Stimulated activated CD8-positive, alpha-beta memory T cell treated with anti-CD3 and anti-CD28 coated beads, Interleukin-7, amount 100 ng/mL, for 24 hours (primary cell): ENCODE results near the gene MAPT.

ENCODE experiments used
- DNase-seq: peaks from one replicate; pipeline ENCODE4 v3.0.0-alpha.2; 2020; ENCODE audit warnings: low read depth

MAPT gene

DNA sequence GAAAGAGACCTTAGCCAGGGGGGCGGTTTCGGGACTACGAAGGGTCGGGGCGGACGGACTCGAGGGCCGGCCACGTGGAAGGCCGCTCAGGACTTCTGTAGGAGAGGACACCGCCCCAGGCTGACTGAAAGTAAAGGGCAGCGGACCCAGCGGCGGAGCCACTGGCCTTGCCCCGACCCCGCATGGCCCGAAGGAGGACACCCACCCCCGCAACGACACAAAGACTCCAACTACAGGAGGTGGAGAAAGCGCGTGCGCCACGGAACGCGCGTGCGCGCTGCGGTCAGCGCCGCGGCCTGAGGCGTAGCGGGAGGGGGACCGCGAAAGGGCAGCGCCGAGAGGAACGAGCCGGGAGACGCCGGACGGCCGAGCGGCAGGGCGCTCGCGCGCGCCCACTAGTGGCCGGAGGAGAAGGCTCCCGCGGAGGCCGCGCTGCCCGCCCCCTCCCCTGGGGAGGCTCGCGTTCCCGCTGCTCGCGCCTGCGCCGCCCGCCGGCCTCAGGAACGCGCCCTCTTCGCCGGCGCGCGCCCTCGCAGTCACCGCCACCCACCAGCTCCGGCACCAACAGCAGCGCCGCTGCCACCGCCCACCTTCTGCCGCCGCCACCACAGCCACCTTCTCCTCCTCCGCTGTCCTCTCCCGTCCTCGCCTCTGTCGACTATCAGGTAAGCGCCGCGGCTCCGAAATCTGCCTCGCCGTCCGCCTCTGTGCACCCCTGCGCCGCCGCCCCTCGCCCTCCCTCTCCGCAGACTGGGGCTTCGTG lies at the start of gene MAPT:
Gene MAPT, plus strand, starts transcription at position 533 of the 763 bp plus-strand sequence. CDS start 67,784 bp downstream, outside the sequence.
- DNase-seq = peak; percentile 53

DNA sequence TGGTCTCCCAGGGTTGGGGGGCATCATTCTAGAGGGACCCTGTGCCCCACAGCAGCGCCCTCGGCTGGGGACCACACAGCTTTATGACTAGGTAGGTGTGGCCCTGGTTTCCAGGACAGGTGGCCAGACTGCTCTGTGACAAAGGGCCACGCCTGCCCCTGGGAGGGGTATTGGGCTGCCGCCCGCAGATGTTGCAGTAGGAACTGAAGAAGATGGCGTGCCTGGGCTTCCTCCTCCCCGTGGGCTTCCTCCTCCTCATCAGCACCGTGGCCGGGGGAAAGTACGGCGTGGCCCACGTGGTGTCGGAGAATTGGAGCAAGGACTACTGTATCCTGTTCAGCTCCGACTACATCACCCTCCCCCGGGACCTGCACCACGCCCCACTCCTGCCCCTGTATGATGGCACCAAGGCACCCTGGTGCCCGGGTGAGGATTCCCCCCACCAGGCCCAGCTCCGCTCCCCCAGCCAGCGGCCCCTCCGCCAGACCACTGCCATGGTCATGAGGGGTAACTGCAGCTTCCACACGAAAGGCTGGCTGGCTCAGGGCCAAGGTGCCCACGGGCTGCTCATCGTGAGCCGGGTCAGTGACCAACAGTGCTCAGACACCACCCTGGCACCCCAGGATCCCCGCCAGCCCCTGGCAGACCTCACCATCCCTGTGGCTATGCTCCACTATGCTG lies 49.5 kb upstream of the MAPT start, which contains the start of gene SPPL2C:
Gene SPPL2C, plus strand, starts transcription at position 187 of the 681 bp plus-strand sequence. Its CDS starts 26 bp downstream, at position 213.
- DNase-seq = no peak

DNA sequence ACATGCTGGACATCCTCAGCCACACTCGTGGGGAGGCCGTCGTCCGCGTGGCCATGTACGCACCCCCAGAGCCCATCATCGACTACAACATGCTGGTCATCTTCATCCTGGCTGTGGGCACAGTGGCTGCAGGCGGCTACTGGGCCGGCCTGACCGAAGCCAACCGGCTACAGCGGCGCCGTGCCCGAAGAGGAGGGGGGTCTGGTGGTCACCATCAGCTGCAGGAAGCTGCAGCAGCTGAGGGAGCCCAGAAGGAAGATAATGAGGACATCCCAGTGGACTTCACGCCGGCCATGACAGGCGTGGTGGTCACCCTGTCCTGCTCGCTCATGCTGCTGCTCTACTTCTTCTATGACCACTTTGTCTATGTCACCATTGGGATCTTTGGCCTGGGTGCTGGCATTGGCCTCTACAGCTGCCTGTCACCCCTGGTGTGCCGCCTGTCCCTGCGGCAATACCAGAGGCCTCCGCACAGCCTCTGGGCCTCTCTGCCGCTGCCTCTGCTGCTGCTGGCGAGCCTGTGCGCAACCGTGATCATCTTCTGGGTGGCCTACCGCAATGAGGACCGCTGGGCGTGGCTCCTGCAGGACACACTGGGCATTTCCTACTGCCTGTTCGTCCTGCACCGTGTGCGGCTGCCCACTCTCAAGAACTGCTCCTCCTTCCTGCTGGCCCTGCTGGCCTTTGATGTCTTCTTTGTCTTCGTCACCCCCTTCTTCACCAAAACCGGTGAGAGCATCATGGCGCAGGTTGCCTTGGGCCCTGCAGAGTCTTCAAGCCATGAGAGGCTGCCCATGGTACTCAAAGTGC lies 48.8 kb upstream of the MAPT start:
- no peak for DNase-seq

DNA sequence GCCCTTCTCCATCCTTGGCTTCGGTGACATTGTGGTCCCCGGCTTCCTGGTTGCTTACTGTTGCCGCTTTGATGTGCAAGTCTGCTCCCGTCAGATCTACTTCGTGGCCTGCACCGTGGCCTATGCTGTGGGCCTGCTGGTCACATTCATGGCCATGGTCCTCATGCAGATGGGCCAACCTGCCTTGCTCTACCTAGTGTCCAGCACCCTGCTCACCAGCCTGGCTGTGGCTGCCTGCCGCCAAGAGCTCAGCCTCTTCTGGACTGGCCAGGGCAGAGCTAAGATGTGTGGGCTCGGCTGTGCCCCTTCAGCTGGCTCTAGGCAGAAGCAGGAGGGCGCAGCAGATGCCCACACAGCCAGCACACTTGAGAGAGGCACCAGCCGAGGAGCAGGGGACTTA lies 48.1 kb upstream of the MAPT start:
- DNase-seq = no peak

DNA sequence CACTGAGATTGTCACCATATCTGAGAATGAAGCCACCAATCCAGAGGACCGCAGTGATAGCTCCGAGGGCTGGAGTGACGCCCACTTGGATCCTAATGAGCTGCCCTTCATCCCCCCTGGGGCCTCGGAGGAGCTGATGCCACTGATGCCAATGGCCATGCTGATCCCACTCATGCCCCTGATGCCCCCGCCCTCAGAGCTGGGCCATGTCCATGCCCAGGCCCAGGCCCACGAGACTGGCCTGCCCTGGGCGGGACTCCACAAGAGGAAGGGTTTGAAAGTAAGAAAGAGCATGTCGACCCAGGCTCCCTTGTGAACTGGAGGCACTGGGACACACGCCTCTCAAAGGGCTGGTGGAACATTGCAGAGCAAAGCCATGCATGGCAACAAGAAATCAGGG lies 47.7 kb upstream of the MAPT start:
- DNase-seq = no peak

DNA sequence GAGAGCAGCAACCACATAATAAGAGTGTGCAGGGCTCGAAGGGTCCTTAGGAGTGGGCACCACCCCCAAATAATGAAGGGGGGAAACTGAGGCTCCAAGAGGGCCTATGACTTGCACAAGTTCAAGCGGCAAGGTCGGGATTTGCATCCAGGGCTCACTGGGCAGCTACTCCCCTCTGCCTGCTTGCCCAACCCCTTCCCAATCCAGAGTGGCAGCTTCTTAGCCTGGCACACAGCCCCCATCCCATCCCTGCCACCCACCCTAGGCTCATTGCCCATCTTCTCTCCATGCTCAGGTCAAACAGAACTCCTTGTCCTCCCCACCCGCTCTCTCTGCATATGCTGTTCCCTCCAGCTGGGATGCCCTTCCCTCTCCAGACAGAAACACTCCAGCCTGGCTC lies 47.3 kb upstream of the MAPT start:
- no peak for DNase-seq

DNA sequence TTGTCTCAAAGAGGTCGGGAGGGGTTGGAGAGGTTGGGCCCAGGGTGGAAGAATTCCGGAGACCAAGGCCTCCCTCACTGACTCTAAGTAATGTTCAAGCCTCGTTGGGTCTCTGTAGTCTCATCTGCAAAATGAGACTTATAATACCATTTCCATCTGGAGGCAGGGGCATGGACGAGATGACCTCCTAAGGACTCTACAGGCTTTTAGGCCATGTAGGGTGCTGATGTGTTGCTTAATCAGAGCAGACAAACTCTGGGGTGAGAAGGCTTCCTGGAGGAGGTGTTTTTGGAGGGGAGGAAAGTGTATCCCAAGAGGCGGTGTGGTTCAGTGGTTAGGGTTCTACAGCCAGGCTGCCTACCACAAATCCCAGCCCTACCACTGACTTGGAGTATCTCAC lies 46.6 kb upstream of the MAPT start:
- DNase-seq = no peak

DNA sequence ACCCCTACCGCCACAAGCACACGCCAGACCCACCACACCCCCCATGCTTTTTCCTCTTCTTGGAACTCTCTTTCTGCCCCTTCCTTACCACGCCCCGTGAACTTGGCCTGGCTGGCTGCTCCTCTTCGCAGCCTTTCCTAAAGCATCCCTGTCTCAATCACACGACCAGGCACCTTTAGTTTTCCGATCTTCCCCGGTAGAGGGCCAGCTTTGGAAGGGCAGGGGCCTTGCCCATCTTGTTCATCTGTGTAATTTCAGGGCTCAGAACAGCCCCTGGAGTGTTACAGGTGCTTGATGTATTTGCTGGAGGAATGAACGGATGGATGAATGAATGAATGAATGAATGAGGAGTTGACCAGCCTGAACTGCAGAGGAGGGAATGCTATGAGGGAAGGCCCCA lies 45.9 kb upstream of the MAPT start:
- DNase-seq = no peak

DNA sequence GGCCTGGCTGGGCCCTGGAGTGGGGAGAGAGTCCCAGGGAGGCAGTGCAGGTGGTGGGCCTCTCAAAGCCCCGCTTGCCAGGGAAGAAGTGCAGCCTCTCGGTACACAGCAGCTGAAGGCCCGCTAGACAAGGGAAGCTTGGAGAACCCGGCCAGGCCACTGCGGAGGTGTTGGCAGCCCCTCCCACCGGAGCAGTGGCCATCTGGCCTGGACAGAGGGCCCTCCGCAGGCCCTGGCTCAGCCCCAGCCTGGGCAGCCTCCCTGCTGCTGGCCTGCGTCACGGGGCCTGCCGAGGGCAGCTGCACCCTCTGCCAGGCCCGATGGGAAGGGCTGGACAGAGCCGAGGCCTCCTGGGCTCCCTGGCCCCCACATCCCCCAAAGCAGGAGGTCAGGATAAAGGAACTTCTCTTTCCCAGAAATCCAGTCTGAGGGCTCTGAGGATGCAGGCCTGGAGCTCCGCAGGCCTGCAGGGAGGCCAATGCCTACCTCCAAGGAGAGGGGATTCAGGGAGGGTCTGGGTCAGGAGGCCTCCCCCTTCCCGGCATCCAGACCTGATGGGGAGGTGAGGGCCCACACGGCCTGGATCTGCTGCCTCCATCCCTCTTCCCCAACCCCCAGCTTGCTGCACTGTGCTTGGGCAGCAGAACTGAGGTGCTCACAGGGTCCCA lies 45.4 kb upstream of the MAPT start:
- no peak for DNase-seq

DNA sequence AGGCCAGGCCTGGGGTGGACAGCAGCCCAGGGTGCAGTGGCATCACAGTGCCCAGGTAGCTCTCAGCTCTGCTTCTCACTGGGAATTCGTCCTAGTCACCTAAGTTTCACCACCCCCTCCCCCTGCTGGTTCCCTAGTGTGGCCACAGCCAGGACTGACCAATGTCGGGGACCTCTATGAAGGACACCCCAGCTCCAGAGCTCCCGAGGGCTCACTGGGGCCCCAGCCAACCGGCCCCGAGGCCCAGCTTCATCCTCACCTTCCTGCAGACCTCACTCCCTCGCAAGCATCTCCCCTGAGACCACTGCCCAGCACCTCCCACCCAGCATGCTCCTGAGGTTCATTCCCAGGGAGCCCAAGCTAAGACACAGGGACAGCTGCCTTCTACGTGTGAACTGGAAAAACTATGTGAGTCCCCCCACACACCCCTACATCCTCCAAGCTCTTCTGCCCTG lies 44.8 kb upstream of the MAPT start:
- DNase-seq = no peak

DNA sequence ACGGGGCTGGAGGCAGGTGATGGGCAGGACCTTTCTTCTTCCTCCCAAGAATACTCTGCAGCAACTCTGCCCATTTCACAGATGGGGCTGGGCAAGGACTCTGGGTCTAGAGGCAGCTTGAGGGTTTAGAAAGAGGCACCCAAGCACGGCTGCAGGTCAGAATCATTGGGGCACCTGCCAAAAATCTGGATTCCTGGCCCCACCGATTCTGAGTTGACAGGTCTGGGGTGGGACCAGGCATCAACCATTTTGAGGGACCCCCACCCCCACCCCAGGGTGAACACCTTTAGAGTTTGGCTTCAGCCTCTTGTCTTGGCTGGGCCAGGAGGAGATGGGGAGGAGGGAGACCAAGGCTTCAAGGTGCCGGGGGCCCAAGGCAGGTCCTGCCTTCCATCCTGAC lies 44.3 kb upstream of the MAPT start:
- DNase-seq = no peak

DNA sequence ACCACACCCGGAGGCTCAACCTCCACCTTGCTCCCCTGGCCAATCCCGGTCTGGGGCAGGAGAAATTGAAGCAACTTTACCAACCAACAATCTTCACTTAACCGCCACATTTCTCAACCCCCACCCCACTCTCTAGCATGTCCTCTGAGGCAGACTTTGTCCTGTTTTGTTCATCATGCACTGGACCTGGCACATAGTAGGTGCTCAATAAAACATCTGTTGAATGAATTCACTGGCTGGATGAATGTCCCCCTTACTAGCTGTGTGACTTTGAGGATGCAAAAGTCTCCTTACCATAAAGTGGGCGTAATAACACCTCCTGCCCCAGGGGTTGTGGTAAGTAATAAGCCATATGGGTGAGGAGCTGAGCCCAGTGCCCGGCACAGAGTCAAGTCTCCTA lies 43.9 kb upstream of the MAPT start:
- no peak for DNase-seq

DNA sequence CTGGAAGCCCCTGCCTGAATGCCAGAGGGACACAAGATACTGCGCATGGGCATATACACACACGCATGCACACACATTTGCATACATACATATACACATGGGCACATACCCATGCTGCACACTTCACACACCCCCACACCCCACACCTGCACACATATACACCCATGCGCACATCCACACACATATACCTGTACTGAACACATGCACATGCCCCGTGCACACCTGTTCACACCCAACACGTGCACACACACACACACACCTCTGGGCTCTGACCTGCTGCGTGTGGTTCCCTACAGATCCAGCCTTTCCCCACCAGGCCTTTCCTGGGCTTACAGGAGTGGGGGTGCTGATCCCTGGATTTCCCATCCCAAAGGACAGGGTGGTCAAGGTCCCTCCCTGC lies 43.3 kb upstream of the MAPT start:
- DNase-seq = no peak

DNA sequence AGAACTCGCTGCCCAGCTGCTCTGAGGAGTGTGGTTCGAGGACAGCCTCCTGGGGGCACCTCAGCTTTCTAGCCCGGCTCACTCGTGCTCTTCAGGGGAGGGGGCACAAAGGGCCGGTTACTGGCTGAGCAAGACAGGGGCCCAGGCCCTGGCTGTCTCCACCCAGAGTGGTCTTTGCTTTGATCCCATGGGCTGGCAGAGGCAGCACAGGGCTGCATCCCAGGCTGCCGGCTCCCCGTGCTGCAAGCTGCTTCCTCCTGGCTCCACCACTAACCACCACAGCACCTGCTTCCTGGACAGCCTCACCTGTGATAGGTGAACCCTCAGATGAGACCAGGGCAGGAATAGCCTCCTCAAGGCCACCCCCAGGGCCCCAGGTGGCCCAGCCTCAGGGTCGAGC lies 42.9 kb upstream of the MAPT start:
- no peak for DNase-seq

DNA sequence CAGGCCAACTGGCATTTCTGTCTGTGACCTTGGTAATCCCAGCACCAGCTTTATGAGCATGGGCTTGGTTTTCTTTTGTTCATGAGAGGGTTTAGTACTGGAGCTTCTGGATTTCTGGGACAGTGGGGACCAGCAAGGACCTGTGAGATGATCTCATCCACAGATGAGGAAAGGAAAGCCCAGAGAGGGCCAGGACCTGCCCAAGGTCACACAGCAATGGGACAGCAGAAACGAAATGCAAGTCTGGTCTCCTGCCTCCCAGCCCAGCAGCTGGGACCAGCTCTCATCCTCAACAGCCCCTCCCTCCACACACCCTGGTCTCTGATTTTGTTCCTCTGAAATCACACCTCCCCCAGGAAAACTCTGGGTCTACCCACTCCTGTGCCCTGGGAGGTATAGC lies 42.5 kb upstream of the MAPT start:
- DNase-seq = no peak

DNA sequence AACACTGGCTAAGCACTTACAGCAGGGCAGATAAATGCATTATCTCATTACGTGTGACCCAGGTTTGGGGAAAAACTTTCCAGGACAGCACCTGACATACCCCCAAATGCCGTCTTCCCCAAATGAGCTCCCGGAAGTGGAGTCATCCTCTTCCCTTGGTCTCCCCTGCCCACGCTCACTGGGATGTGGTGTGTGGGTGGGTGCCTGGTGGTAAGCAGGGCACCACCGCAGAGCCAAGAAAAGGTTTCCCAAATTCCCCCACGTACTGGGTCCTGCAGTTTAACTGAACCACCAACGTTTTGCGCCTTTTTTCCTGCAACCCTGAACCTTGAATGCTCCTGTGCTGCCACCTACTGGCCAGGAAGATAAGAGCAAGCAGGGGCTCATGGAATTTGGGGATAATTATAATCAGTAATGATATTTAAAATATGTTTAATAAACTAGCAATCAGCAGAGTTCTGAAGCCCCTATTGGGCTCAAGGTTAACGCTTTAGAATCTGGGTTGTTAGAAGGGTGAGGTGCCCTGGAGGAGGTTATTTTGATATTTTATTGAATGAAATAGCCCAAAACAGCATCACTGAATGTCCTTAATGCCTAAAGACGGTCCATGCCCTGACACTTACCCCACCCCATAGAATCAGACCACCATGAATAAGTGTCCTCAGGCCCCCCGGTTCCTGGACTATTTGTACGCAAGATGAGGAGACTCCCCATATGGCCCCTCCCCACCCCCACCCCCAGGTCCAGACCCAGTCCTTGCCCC lies 41.6 kb upstream of the MAPT start:
- peak; percentile 43 for DNase-seq

DNA sequence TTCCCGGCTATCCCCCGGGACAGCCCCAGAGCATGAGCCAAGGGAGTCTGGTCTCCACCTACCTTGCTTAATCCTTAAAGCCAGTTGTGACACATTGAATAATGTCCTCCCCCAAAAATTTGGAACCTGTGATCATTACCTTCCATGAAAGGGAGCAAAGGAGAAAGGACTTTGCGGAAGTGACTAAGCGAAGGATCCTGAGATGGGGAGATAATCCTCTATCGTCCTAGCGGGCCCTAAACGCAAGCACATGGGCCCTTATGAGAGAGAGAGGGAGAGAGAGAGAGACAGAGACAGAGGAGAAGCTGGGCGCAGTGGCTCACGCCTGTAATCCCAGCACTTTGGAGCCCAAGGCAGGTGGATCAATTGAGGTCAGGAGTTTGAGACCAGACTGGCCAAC lies 40.1 kb upstream of the MAPT start:
- DNase-seq = no peak

DNA sequence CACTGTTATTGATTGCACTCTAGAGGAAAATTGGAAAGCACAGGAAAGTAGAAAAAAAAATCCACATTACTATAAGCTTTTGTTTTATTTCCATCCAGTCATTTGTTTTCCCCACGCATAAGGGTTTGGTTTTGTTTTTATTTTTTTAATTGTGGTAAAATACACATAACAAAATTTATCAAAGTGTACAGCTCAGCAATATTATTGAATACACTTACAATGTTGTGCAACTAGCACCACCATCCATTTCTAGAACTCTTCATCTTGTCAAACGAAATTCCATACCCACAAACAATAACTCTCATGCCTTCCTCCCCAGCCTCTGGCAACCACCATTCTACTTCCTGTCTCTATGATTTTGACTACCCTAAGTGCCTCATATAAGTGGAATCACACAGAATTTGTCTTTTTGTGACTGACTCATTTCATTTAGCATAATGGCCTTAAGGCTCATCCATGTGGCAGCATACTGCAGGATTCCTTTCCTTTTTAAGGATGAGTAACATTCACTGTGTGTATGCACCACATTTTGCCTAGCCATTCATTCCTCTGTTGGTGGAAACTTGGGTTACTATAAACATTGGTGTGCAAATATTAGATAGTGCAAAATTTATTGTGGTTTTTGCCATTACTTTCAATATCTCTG lies 38.5 kb upstream of the MAPT start:
- no peak for DNase-seq

DNA sequence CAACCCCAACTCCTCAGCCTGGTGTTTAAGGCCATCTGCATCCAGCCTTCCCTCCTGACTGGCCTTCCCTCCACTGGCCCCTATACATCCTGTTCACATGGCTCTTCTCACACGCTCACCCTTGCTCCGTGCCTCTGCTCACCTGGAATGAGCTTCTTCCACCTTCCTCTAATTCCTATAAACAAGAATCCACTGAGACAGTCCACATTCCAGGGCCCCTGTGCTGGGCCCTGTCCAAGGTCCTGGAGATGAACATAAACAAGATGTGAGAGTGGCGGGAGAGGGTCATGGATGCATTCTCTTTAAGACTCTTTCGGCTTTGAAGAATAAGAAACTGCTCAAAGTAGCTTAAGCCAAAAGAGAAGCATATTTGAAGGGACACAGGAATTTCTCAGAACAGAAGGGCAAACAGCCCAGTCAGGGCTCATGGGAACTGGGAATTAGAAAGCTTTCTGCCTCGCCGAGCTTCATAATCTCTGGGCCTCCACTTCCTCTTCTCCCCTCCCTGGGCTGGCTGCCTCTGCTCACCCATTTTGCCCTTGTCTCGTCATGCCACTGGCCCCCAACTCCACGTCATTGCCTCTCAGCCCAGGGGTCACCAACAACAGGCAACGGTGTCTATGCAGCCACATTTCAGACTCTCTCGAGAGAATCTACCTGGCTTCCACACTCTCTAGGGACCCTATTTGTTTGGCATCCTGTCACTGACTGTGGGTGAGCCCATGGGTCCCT lies 36.2 kb upstream of the MAPT start:
- no peak for DNase-seq

DNA sequence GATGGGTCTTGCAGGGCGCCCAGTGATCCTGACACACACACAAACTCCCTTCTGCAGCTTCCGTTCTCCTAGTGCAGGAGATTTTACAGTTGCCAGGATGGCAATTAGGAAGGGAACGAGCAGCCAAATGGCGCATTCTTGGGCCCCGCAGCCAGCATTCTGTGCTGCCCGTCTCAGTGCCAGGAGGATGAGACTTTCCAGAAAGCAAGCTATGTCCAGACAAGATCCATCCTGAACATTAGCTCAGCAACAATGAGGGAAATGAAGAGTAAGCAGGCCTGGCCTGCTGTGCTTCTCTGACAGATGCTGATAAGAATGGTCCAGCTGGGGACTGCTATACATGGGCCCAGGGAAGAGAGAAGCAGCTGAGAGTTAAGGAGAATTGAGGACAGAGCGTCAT lies 33.2 kb upstream of the MAPT start:
- DNase-seq = no peak
